GF-D8 (cell line): ENCODE data around the gene HOXA10.
A peak's percentile ranks its signal among the peaks of the same experiment; 100 is the strongest.

Source experiments
- DNase-seq: peaks from one replicate; lab custom pipeline; 2025; lab: John Stamatoyannopoulos, UW

Gene HOXA10

GRCh38 chr7:27165996-27166530 lies 8.1 kb downstream of the HOXA10 start:
- no peak for DNase-seq

DNA sequence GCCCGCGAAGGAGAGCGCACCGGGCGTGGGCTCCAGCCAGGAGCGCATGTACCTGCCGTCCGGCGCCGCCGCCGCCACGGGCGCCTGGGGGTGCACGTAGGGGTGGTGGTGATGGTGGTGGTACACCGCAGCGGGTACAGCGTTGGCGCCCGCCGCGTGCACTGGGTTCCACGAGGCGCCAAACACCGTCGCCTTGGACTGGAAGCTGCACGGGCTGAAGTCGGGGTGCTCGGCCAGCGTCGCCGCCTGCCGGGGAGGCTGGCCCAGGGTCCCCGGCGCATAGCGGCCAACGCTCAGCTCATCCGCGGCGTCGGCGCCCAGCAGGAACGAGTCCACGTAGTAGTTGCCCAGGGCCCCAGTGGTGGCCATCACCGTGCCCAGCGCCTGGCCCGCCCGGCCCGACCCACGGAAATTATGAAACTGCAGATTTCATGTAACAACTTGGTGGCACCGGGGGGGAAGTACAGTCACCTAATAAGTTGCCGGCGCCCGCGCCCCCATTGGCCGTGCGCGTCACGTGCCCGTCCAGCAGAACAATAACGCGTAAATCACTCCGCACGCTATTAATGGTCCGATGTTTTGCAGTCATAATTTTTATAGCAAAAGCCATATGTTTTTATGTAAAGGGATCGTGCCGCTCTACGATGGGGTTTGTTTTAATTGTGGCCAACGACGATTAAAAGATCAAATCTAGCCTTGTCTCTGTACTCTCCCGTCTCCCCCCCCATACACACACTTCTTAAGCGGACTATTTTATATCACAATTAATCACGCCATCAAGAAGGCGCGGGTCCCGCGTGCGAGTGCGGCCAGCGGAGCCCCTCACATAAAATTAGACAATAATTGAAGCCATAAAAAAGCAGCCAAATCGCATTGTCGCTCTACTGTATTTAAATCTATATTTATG lies 8.8 kb downstream of the HOXA10 start, which contains the start of gene HOXA9:
Gene HOXA9 (minus strand): TSS at position 449 of the 907 bp plus-strand sequence. CDS start 80 bp downstream, at position 369.
- peak; percentile 90 for DNase-seq

- DNase-seq = no peak
Observed at GRCh38 chr7:27164367-27165088, 9.6 kb downstream of the HOXA10 start.

- no peak for DNase-seq
Observed at GRCh38 chr7:27164045-27164366, 10.1 kb downstream of the HOXA10 start.

DNA sequence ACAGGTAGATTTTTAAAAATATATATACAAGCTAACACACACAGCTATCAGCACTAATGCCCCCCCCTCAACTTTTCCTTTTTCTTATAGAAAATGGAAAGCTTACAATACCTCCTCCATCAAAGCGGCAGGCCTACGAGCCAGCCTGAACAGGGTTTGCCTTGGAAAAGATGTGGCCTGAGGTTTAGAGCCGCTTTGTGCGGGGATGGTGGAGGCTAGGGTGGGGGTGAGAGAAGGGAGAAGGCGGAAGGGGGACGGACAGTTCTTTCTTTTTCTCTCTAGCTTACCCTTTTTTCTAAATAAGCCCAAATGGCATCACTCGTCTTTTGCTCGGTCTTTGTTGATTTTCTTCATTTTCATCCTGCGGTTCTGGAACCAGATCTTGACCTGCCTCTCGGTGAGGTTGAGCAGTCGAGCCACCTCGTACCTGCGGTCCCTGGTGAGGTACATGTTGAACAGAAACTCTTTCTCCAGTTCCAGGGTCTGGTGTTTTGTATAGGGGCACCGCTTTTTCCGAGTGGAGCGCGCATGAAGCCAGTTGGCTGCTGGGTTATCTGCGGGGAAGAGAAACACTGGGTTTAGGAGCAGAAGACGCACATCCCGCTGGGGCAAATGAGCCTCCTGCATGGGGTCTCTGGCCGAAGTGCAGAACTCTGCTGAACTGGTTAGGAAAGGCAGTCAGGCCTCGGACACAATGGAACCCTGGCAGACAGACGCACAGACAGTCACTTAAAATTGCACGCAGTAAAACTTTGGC lies 10.7 kb downstream of the HOXA10 start:
- DNase-seq = no peak

DNA sequence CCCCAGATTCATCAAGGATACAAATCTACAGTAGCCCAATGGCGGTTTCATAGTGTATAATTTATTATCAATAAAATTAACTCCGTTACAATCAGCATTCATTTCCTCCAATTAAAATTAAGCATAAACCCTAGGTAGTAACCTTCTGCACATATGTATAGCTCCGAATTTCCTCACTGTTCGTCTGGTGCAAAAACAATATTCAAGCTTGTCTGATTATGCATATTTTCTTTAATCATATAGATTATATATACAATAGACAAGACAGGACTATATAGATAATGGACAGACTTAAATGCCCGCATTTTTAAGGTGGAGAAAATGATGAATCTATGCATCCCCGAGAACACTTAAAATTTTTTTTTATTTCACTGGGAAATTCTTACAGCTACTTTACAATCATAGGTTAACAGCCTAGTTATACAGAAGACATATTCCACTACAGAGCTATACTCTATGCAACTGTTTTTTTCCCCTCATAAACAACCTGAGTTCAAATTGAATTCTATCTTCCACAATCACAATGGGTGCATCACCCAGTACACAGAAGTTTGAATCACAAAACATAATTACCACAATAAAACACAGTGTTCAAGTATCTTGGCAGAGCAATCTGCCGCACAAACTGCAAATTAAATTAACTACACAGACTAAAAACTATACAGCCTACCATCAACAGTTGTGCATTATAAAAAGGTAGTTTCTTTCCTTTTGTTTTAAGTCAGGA lies 11.4 kb downstream of the HOXA10 start:
- no peak for DNase-seq

DNA sequence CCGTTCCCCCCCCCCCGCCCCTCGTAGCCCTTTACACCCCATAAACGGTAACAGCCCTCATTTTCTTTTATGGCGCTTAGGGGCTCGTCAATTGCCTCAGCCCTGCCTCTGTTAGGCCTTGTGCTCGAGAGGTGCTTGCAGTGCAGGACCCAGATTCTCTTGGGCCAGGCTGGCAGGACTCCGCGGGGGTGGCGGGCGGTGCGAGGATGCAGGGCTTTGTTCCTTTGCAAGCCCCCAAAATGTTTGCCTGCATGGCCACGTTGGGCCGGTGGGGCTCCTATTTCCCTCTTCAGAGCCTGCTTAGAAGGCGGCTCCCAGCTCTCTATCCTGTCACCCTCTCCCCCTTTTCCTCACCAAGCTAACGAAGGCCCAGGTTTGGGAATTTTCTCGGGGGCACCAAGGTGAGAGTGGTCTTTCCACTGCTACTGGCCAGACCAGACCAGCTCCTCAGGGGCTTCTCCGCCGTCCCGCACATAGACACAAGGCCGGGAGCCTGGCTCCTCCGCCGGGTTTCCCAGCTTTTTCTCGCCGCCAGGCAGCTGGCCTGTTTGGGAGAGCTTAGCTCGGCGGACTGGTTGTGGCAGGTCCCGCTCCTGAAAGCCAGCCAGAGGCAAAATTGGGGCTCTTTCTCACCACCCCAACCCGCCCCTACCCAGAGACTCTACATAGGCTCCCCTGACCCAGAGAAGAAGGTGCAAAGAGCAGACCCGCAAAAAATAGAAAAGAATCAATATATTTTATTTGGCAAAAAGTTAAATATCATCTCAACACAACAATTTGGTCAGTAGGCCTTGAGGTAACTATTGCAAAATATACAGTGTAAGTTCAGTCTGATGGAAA lies 12.2 kb downstream of the HOXA10 start:
- DNase-seq = no peak

GRCh38 chr7:27161214-27161720 lies 12.9 kb downstream of the HOXA10 start:
- peak; percentile 84 for DNase-seq

DNA sequence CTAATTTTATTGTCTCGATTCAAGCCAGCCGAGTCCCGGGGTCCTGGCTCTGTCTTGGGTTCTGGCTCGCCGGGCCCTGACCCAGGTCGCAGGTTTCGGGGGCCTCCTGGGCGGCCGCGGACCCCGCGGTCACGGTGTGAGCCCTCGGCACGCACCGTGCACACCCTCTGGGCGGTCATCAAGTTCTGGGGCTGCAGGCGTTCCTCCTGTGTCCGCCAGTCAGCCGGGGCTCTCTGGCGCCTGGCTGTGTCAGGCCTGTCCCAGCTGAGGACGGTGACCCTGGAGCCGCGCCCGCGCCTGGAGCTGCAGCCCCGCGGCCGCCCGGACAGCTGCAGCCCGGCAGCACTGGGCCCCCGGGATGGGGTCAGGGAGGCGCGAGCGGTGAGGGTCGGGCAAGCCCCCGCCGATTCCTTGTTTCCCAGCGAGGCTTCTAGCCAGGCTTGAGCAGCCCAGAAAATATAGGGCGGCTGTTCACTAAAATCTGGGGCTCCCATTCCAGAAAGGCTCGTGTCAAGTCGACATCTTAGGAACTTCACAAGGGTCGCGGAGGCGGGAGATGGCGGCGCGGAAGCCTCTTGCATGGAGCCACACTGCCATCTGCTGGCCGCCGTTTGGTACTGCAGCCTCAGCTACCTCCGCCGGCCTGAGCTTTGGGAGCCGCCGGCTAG lies 13.4 kb downstream of the HOXA10 start:
- peak; percentile 75 for DNase-seq

- no peak for DNase-seq
Observed at GRCh38 chr7:27160145-27160545, 14.0 kb downstream of the HOXA10 start.

- no peak for DNase-seq
Observed at GRCh38 chr7:27159266-27160144, 14.6 kb downstream of the HOXA10 start.

GRCh38 chr7:27158436-27159265 lies 15.5 kb downstream of the HOXA10 start:
- no peak for DNase-seq

DNA sequence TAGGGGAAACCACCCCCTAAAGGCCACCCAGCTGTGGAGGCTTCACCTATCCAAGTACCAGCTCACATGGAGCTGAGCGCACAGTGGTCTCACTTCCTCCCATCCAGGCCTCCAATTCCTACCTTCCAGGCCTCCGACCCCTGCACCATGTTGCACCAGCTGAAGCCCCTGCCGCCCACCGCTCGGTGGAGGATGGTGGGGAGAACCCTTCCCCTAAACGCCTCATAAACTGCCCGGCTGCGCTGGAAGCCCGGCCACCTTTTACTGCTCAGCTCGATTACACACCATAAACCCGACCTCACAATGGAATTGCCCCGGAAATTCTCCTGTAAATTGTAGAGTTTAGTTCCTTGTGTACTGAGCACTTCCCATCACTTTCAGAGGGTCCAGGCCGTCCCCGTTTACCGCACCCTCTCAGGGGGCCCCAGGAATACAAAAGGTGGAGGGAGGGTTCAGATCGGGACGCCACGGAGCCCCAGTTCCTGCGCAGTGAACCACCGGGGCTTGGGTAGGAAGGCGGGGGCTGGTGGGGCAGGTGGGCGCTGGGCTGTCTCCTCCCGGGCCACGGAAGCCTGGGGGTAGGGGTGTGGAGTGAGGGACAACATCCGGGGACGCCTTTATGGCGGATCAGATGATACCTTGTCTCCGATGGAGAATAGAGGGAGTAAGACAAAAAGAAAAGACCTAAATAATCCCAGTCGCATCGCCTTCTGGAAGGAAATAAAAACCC lies 16.3 kb downstream of the HOXA10 start:
- DNase-seq = no peak

- DNase-seq = no peak
Observed at GRCh38 chr7:27156916-27157701, 17.0 kb downstream of the HOXA10 start.

- no peak for DNase-seq
Observed at GRCh38 chr7:27156508-27156898, 17.6 kb downstream of the HOXA10 start, which contains the start of gene HOXA7. HOXA7 (minus strand) TSS chr7:27156675; CDS start chr7:27156545, 130 bp downstream.

DNA sequence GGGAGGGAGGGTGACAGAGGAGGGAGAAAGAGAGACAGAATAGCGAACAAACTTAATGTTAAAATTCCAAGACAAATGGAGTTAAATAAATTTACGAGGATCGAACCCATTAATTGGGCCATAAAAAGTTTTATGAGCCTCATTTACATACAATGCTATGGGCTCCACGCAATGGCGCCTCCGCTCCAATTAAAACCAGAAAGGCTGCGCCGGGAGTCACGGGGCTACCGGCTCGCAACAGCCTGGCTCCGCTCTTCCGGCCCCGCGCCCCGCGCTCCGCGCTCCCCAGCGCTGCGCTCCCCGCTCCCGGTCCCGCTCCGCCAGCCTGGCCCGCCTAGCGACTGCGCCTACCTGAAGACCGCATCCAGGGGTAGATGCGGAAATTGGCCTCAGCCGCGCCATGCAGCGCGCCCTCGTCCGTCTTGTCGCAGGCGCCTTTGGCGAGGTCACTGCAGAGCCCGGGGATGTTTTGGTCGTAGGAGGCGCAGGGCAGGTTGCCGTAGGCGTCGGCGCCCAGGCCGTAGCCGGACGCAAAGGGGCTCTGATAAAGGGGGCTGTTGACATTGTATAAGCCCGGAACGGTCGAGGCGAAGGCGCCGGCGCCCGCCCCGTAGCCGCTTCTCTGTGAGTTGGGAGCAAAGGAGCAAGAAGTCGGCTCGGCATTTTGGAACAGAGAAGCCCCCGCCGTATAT lies 18.2 kb downstream of the HOXA10 start:
- no peak for DNase-seq
